ENCODE results near the gene KCNQ1. TPM values are rescaled to one million over a fixed set of nuclear protein-coding genes. Genes with fewer than 3 reads are reported as not detected.

The KCNQ1 gene
- total and polyA plus RNA-seq, 3 experiments from 2014 or later: 2.6 to 5.7 (median 3.4) TPM

GRCh38 chr11:2833051-2833715 is 388.4 kb downstream of the KCNQ1 start:
- no peaks in the 10 kb centered on the region for H3K27me3 ChIP-seq (ENCODE audit: insufficient read depth, low read length, poor library complexity, severe bottlenecking)
- no peak overlapping the region for H3K27ac ChIP-seq (ENCODE audit: low read depth, low read length)
- no peaks in the 10 kb centered on the region for H3K9me3 ChIP-seq (ENCODE audit: low read length)
- Mint-ChIP-seq H3K4me1 (no peaks in the 10 kb centered on the region), H3K36me3 (peaks cover 0 to 15% (median 0%) of the 10 kb centered on the region in 3 donors), H3K27me3 (no peaks in the 10 kb centered on the region), H3K27ac (no peak overlapping the region), H3K9me3 (peaks cover 5 to 10% (median 10%) of the 10 kb centered on the region in 5 donors), H3K4me3 (no peak overlapping the region)
- no peaks in the 10 kb centered on the region for H3K4me1 ChIP-seq (ENCODE audit: insufficient read depth, low read length)
- ChIA-PET POLR2A (no interaction called here), CTCF (no interaction called here)
- H3K4me3 ChIP-seq (ENCODE audit: low read length): no peak overlapping the region
- DNase-seq: no peak
- no peaks in the 10 kb centered on the region for H3K36me3 ChIP-seq (ENCODE audit: insufficient read depth, low read length)

GRCh38 chr11:2833716-2834502 is 389.1 kb downstream of the KCNQ1 start:
- CTCF ChIA-PET: no interaction called here
- H3K36me3 Mint-ChIP-seq: peaks cover 0 to 7% (median 0%) of the 10 kb centered on the region in 3 donors
- no peaks in the 10 kb centered on the region for H3K36me3 ChIP-seq (ENCODE audit: insufficient read depth, low read length)
- no peaks in the 10 kb centered on the region for H3K27me3 ChIP-seq (ENCODE audit: insufficient read depth, low read length, poor library complexity, severe bottlenecking)
- H3K4me3 ChIP-seq (ENCODE audit: low read length): no peak overlapping the region
- H3K4me1 ChIP-seq (ENCODE audit: insufficient read depth, low read length): no peaks in the 10 kb centered on the region
- H3K27ac Mint-ChIP-seq: peak overlapping the region in 2 of 8 donors; percentile 43 to 68
- H3K4me3 Mint-ChIP-seq: no peak overlapping the region
- peaks cover 0 to 6% (median 3%) of the 10 kb centered on the region in 5 donors for H3K9me3 Mint-ChIP-seq
- H3K27me3 Mint-ChIP-seq: no peaks in the 10 kb centered on the region
- POLR2A ChIA-PET: no interaction called here
- no peak overlapping the region for H3K27ac ChIP-seq (ENCODE audit: low read depth, low read length)
- H3K9me3 ChIP-seq (ENCODE audit: low read length): no peaks in the 10 kb centered on the region
- no peaks in the 10 kb centered on the region for H3K4me1 Mint-ChIP-seq
- no peak for DNase-seq

- H3K27ac Mint-ChIP-seq: no peak overlapping the region
- Histone ChIP-seq H3K27me3 (ENCODE audit: insufficient read depth, low read length, poor library complexity, severe bottlenecking) (no peaks in the 10 kb centered on the region), H3K4me1 (ENCODE audit: insufficient read depth, low read length) (no peaks in the 10 kb centered on the region), H3K4me3 (ENCODE audit: low read length) (no peak overlapping the region), H3K9me3 (ENCODE audit: low read length) (no peaks in the 10 kb centered on the region), H3K36me3 (ENCODE audit: insufficient read depth, low read length) (no peaks in the 10 kb centered on the region), H3K27ac (ENCODE audit: low read depth, low read length) (no peak overlapping the region)
- ChIA-PET POLR2A (no interaction called here), CTCF (no interaction called here)
- H3K36me3 Mint-ChIP-seq: no peaks in the 10 kb centered on the region
- H3K27me3 Mint-ChIP-seq: no peaks in the 10 kb centered on the region
- no peaks in the 10 kb centered on the region for H3K4me1 Mint-ChIP-seq
- no peaks in the 10 kb centered on the region for H3K9me3 Mint-ChIP-seq
- no peak for DNase-seq
- no peak overlapping the region for H3K4me3 Mint-ChIP-seq
These were observed 389.9 kb downstream of the KCNQ1 start for GRCh38 chr11:2834503-2835273.

- no peaks in the 10 kb centered on the region for H3K36me3 Mint-ChIP-seq
- no peaks in the 10 kb centered on the region for H3K4me1 ChIP-seq (ENCODE audit: insufficient read depth, low read length)
- no peaks in the 10 kb centered on the region for H3K36me3 ChIP-seq (ENCODE audit: insufficient read depth, low read length)
- no peaks in the 10 kb centered on the region for H3K27me3 Mint-ChIP-seq
- peak overlapping the region in 1 of 8 donors; percentile 96 for H3K27ac Mint-ChIP-seq
- H3K4me3 Mint-ChIP-seq: no peak overlapping the region
- no peaks in the 10 kb centered on the region for H3K4me1 Mint-ChIP-seq
- CTCF ChIA-PET: no interaction called here
- H3K27me3 ChIP-seq (ENCODE audit: insufficient read depth, low read length, poor library complexity, severe bottlenecking): no peaks in the 10 kb centered on the region
- DNase-seq: no peak
- H3K4me3 ChIP-seq (ENCODE audit: low read length): no peak overlapping the region
- no peak overlapping the region for H3K27ac ChIP-seq (ENCODE audit: low read depth, low read length)
- H3K9me3 Mint-ChIP-seq: no peaks in the 10 kb centered on the region
- H3K9me3 ChIP-seq (ENCODE audit: low read length): no peaks in the 10 kb centered on the region
- POLR2A ChIA-PET: no interaction called here
These were observed 390.5 kb downstream of the KCNQ1 start for GRCh38 chr11:2835296-2835695.

- Histone ChIP-seq H3K36me3 (ENCODE audit: insufficient read depth, low read length) (no peaks in the 10 kb centered on the region), H3K4me3 (ENCODE audit: low read length) (no peak overlapping the region), H3K27ac (ENCODE audit: low read depth, low read length) (no peak overlapping the region), H3K4me1 (ENCODE audit: insufficient read depth, low read length) (no peaks in the 10 kb centered on the region), H3K9me3 (ENCODE audit: low read length) (no peaks in the 10 kb centered on the region), H3K27me3 (ENCODE audit: insufficient read depth, low read length, poor library complexity, severe bottlenecking) (no peaks in the 10 kb centered on the region)
- peak overlapping the region in 1 of 8 donors; percentile 33 for H3K27ac Mint-ChIP-seq
- no peaks in the 10 kb centered on the region for H3K9me3 Mint-ChIP-seq
- no peaks in the 10 kb centered on the region for H3K4me1 Mint-ChIP-seq
- H3K27me3 Mint-ChIP-seq: no peaks in the 10 kb centered on the region
- no peak overlapping the region for H3K4me3 Mint-ChIP-seq
- ChIA-PET POLR2A (no interaction called here), CTCF (no interaction called here)
- DNase-seq: no peak
- no peaks in the 10 kb centered on the region for H3K36me3 Mint-ChIP-seq
These were observed 390.9 kb downstream of the KCNQ1 start for GRCh38 chr11:2835751-2836150.

- no peaks in the 10 kb centered on the region for H3K27me3 Mint-ChIP-seq
- Histone ChIP-seq H3K36me3 (ENCODE audit: insufficient read depth, low read length) (no peaks in the 10 kb centered on the region), H3K4me1 (ENCODE audit: insufficient read depth, low read length) (no peaks in the 10 kb centered on the region), H3K27ac (ENCODE audit: low read depth, low read length) (no peak overlapping the region), H3K9me3 (ENCODE audit: low read length) (no peaks in the 10 kb centered on the region), H3K4me3 (ENCODE audit: low read length) (no peak overlapping the region), H3K27me3 (ENCODE audit: insufficient read depth, low read length, poor library complexity, severe bottlenecking) (no peaks in the 10 kb centered on the region)
- POLR2A ChIA-PET: no interaction called here
- no peak overlapping the region for H3K27ac Mint-ChIP-seq
- H3K36me3 Mint-ChIP-seq: no peaks in the 10 kb centered on the region
- no peaks in the 10 kb centered on the region for H3K9me3 Mint-ChIP-seq
- H3K4me1 Mint-ChIP-seq: no peaks in the 10 kb centered on the region
- no peak for DNase-seq
- CTCF ChIA-PET: no interaction called here
- no peak overlapping the region for H3K4me3 Mint-ChIP-seq
These were observed 391.7 kb downstream of the KCNQ1 start for GRCh38 chr11:2836315-2837095.

GRCh38 chr11:2837096-2837601 is 392.3 kb downstream of the KCNQ1 start:
- Mint-ChIP-seq H3K36me3 (no peaks in the 10 kb centered on the region), H3K4me1 (no peaks in the 10 kb centered on the region), H3K27me3 (no peaks in the 10 kb centered on the region), H3K9me3 (no peaks in the 10 kb centered on the region), H3K4me3 (no peak overlapping the region), H3K27ac (peak overlapping the region in 1 of 8 donors; percentile 60)
- no peaks in the 10 kb centered on the region for H3K27me3 ChIP-seq (ENCODE audit: insufficient read depth, low read length, poor library complexity, severe bottlenecking)
- ChIA-PET POLR2A (no interaction called here), CTCF (no interaction called here)
- H3K9me3 ChIP-seq (ENCODE audit: low read length): no peaks in the 10 kb centered on the region
- no peaks in the 10 kb centered on the region for H3K4me1 ChIP-seq (ENCODE audit: insufficient read depth, low read length)
- no peaks in the 10 kb centered on the region for H3K36me3 ChIP-seq (ENCODE audit: insufficient read depth, low read length)
- no peak overlapping the region for H3K27ac ChIP-seq (ENCODE audit: low read depth, low read length)
- no peak overlapping the region for H3K4me3 ChIP-seq (ENCODE audit: low read length)
- DNase-seq: no peak
